ENCODE data around the gene PRAMEF2. TPM values are rescaled to one million over a fixed set of nuclear protein-coding genes. Genes with fewer than 3 reads are reported as not detected.

The PRAMEF2 gene
- total and polyA plus RNA-seq, 2 of the 8 experiments (the other 6 are each of a cell fraction or from before 2014, with no cell fraction given): not detected

GRCh38 chr1:12809933-12810332, 47.0 kb upstream of the PRAMEF2 start:
- POLR2A ChIA-PET (ENCODE audit: partially characterized antibody): no interaction called here
- Histone ChIP-seq H3K27me3 (replicated peaks in 1 of 4; ENCODE audit: control insufficient read depth in 3 of 4, extremely low read depth in 1 of 4, insufficient read depth in 3 of 4, low read length in 3 of 4) (no peaks in the 10 kb centered on the region), H3K18ac (ENCODE audit: extremely low read depth, low read length) (no peak overlapping the region), H2BK120ac (replicated peaks; ENCODE audit: low read depth, low read length) (no peak overlapping the region), H3K4me2 (ENCODE audit: insufficient read depth in 1 of 2, low read depth in 2 of 2, low read length in 2 of 2) (no peak overlapping the region), H3K4me3 (ENCODE audit: extremely low read depth in 1 of 4, insufficient read depth in 2 of 4, low read depth in 3 of 4, low read length in 4 of 4) (no peak overlapping the region), H3K56ac (replicated peaks; ENCODE audit: insufficient read length, low read depth, low read length) (no peak overlapping the region), H2AK5ac (ENCODE audit: low read depth, low read length) (no peak overlapping the region), H2BK15ac (ENCODE audit: low read length) (no peak overlapping the region), H2BK5ac (ENCODE audit: low read depth, low read length) (no peak overlapping the region), H3K23me2 (ENCODE audit: low read depth, low read length) (no peaks in the 10 kb centered on the region), H2AFZ (ENCODE audit: low read length) (no peak overlapping the region), H4K91ac (replicated peaks; ENCODE audit: insufficient read length, low read length) (no peak overlapping the region), H4K5ac (ENCODE audit: insufficient read length, low read depth, low read length) (no peak overlapping the region), H3K4me1 (replicated peaks in 1 of 4; ENCODE audit: control insufficient read depth in 3 of 4, insufficient read depth in 4 of 4, low read length in 3 of 4) (no peaks in the 10 kb centered on the region), H3K4ac (replicated peaks; ENCODE audit: insufficient read length, low read depth, low read length) (no peak overlapping the region), H3K27ac (ENCODE audit: low read depth, low read length) (no peak overlapping the region), H3K79me2 (ENCODE audit: control insufficient read depth in 1 of 2, insufficient read depth in 2 of 2, low read length in 2 of 2) (no peaks in the 10 kb centered on the region), H3K9me3 (ENCODE audit: insufficient read depth in 2 of 2, low read depth in 1 of 2, low read length in 1 of 2) (peaks cover 32 to 61% of the 10 kb centered on the region in 2 experiments), H2BK12ac (ENCODE audit: low read depth, low read length) (no peak overlapping the region), H2BK20ac (ENCODE audit: low read length) (no peak overlapping the region), H4K8ac (ENCODE audit: extremely low read depth, insufficient read depth, low read length) (no peak overlapping the region), H3K14ac (ENCODE audit: insufficient read length) (no peak overlapping the region), H3K23ac (ENCODE audit: insufficient read length) (no peak overlapping the region), H3K9ac (replicated peaks in 1 of 4; ENCODE audit: extremely low read depth in 1 of 4, low read depth in 3 of 4, low read length in 3 of 4) (no peak overlapping the region), H3K79me1 (ENCODE audit: low read depth, low read length) (no peaks in the 10 kb centered on the region), H3K36me3 (ENCODE audit: control insufficient read depth in 2 of 4, insufficient read depth in 4 of 4, low read length in 3 of 4) (no peaks in the 10 kb centered on the region), H4K20me1 (replicated peaks in 1 of 2; ENCODE audit: control insufficient read depth in 1 of 2, insufficient read depth in 2 of 2, low read length in 2 of 2) (no peaks in the 10 kb centered on the region)
- CTCF ChIA-PET (ENCODE audit: partially characterized antibody): no interaction called here
- DNase-seq (ENCODE audit: low read depth in 1 of 2, low spot score in 2 of 2) (no peak), FAIRE-seq (no peak)
- WGBS, 2 experiments (ENCODE audit: extremely low coverage in 1 of 2, insufficient coverage in 1 of 2, insufficient read length in 1 of 2, insufficient replicate concordance in 2 of 2, low coverage in 1 of 2, low lambda C conversion rate in 2 of 2, missing lambda C conversion rate in 1 of 2): 75% methylated on average over 1 of the region's 1 CpG; no CpG with 5 or more reads in 1 of the 2 experiments
- no peak for TF ChIP-seq POLR2A (IDR thresholded peaks at IDR 0.05; ENCODE audit: control extremely low read depth in 1 of 2, low read depth in 2 of 2, low read length in 2 of 2)
- no peak for TF ChIP-seq CHD1 (IDR thresholded peaks at IDR 0.05; ENCODE audit: low read depth, low read length)
- TF ChIP-seq MAFK (IDR thresholded peaks at IDR 0.05; ENCODE audit: low read depth, low read length): no peak

Measured in H1 (cell line).